ENCODE results near the gene ENG. TPM values are rescaled to one million over a fixed set of nuclear protein-coding genes. Genes with fewer than 3 reads are reported as not detected.

The ENG gene
- total and polyA plus RNA-seq, 2 of the 8 experiments (the other 6 are each of a cell fraction or from before 2014, with no cell fraction given): 1.8 to 4.4 TPM

Small RNAs within 50 kb of the gene (microRNA-seq; reads per million reads assigned to microRNA genes)
- gene MIR2861 (ENCODE audit: borderline microRNAs expressed in 2 of 2, borderline number of aligned reads in 2 of 2, borderline replicate concordance in 1 of 2) (0 reads per million in 2 experiments), gene MIR3960 (ENCODE audit: borderline microRNAs expressed in 2 of 2, borderline number of aligned reads in 2 of 2, borderline replicate concordance in 1 of 2) (0 reads per million in 2 experiments), gene MIR4672 (ENCODE audit: borderline microRNAs expressed in 2 of 2, borderline number of aligned reads in 2 of 2, borderline replicate concordance in 1 of 2) (0 reads per million in 2 experiments)

Small RNAs within 50 kb of the gene (small RNA-seq; reads per million reads assigned to genes)
- gene MIR4672 (ENCODE audit: insufficient read depth) (0.69 reads per million), gene RF00019 (ENCODE audit: insufficient read depth) (not detected), gene RNA5SP296 (ENCODE audit: insufficient read depth) (not detected)

Other genes starting within 250 kb of the ENG start
- gene STXBP1, start 242.4 kb downstream of the ENG start, total RNA-seq (2021; fragmentation: NEBNext Ultra II Directional; extraction: Animal tissue kit (Norgen Biotek cat#: 25700)): 60.9 and 61.9 TPM in 2 replicates
- 11.5 and 19.4 TPM in 2 replicates for gene STXBP1, start 242.4 kb downstream of the ENG start, polyA plus RNA-seq (2011; rRNA removed)
- gene CFAP157, start 147.7 kb downstream of the ENG start, total RNA-seq (2021; fragmentation: NEBNext Ultra II Directional; extraction: Animal tissue kit (Norgen Biotek cat#: 25700)): not detected in 2 replicates
- gene CFAP157, start 147.7 kb downstream of the ENG start, polyA plus RNA-seq (2011; rRNA removed): 0.05 TPM in 1 of 2 replicates, not detected in the other
- 11.1 and 11.2 TPM in 2 replicates for gene PTRH1, start 139.0 kb downstream of the ENG start, total RNA-seq (2021; fragmentation: NEBNext Ultra II Directional; extraction: Animal tissue kit (Norgen Biotek cat#: 25700))
- gene PTRH1, start 139.0 kb downstream of the ENG start, polyA plus RNA-seq (2011; rRNA removed): 19.8 and 26.4 TPM in 2 replicates
- not detected in 2 replicates for gene TTC16, start 138.6 kb downstream of the ENG start, total RNA-seq (2021; fragmentation: NEBNext Ultra II Directional; extraction: Animal tissue kit (Norgen Biotek cat#: 25700))
- 0.03 TPM in 2 replicates for gene TTC16, start 138.6 kb downstream of the ENG start, polyA plus RNA-seq (2011; rRNA removed)
- 18.4 and 18.7 TPM in 2 replicates for gene TOR2A, start 119.4 kb downstream of the ENG start, total RNA-seq (2021; fragmentation: NEBNext Ultra II Directional; extraction: Animal tissue kit (Norgen Biotek cat#: 25700))
- 24.9 and 34.2 TPM in 2 replicates for gene TOR2A, start 119.4 kb downstream of the ENG start, polyA plus RNA-seq (2011; rRNA removed)
- gene SH2D3C, start 76.0 kb downstream of the ENG start, total RNA-seq (2021; fragmentation: NEBNext Ultra II Directional; extraction: Animal tissue kit (Norgen Biotek cat#: 25700)): 6.4 and 7.3 TPM in 2 replicates
- 8.1 and 12.3 TPM in 2 replicates for gene SH2D3C, start 76.0 kb downstream of the ENG start, polyA plus RNA-seq (2011; rRNA removed)
- gene CDK9, start 68.6 kb downstream of the ENG start, total RNA-seq (2021; fragmentation: NEBNext Ultra II Directional; extraction: Animal tissue kit (Norgen Biotek cat#: 25700)): 86.3 and 87.5 TPM in 2 replicates
- 69.1 and 94.0 TPM in 2 replicates for gene CDK9, start 68.6 kb downstream of the ENG start, polyA plus RNA-seq (2011; rRNA removed)
- gene FPGS, start 51.8 kb downstream of the ENG start, total RNA-seq (2021; fragmentation: NEBNext Ultra II Directional; extraction: Animal tissue kit (Norgen Biotek cat#: 25700)): 62.4 and 63.7 TPM in 2 replicates
- 83.0 and 125 TPM in 2 replicates for gene FPGS, start 51.8 kb downstream of the ENG start, polyA plus RNA-seq (2011; rRNA removed)
- 35.9 and 37.9 TPM in 2 replicates for gene AK1, start 23.0 kb upstream of the ENG start, total RNA-seq (2021; fragmentation: NEBNext Ultra II Directional; extraction: Animal tissue kit (Norgen Biotek cat#: 25700))
- gene AK1, start 23.0 kb upstream of the ENG start, polyA plus RNA-seq (2011; rRNA removed): 39.2 and 44.1 TPM in 2 replicates
- gene ST6GALNAC6, start 44.9 kb upstream of the ENG start, total RNA-seq (2021; fragmentation: NEBNext Ultra II Directional; extraction: Animal tissue kit (Norgen Biotek cat#: 25700)): 37.7 and 43.7 TPM in 2 replicates
- gene ST6GALNAC6, start 44.9 kb upstream of the ENG start, polyA plus RNA-seq (2011; rRNA removed): 64.4 and 72.9 TPM in 2 replicates
- 21.8 and 27.0 TPM in 2 replicates for gene ST6GALNAC4, start 62.4 kb upstream of the ENG start, total RNA-seq (2021; fragmentation: NEBNext Ultra II Directional; extraction: Animal tissue kit (Norgen Biotek cat#: 25700))
- gene ST6GALNAC4, start 62.4 kb upstream of the ENG start, polyA plus RNA-seq (2011; rRNA removed): 34.1 and 49.5 TPM in 2 replicates
- gene PIP5KL1, start 76.1 kb upstream of the ENG start, total RNA-seq (2021; fragmentation: NEBNext Ultra II Directional; extraction: Animal tissue kit (Norgen Biotek cat#: 25700)): 12.2 and 13.4 TPM in 2 replicates
- gene PIP5KL1, start 76.1 kb upstream of the ENG start, polyA plus RNA-seq (2011; rRNA removed): 15.4 and 27.4 TPM in 2 replicates
- gene DPM2, start 83.2 kb upstream of the ENG start, total RNA-seq (2021; fragmentation: NEBNext Ultra II Directional; extraction: Animal tissue kit (Norgen Biotek cat#: 25700)): 45.4 and 48.8 TPM in 2 replicates
- gene DPM2, start 83.2 kb upstream of the ENG start, polyA plus RNA-seq (2011; rRNA removed): 95.4 and 110 TPM in 2 replicates
- gene EEIG1, start 126.3 kb upstream of the ENG start, total RNA-seq (2021; fragmentation: NEBNext Ultra II Directional; extraction: Animal tissue kit (Norgen Biotek cat#: 25700)): 50.8 and 51.3 TPM in 2 replicates
- 29.8 and 61.0 TPM in 2 replicates for gene EEIG1, start 126.3 kb upstream of the ENG start, polyA plus RNA-seq (2011; rRNA removed)
- gene NAIF1, start 212.7 kb upstream of the ENG start, total RNA-seq (2021; fragmentation: NEBNext Ultra II Directional; extraction: Animal tissue kit (Norgen Biotek cat#: 25700)): 8.7 and 11.6 TPM in 2 replicates
- 9.0 and 11.2 TPM in 2 replicates for gene NAIF1, start 212.7 kb upstream of the ENG start, polyA plus RNA-seq (2011; rRNA removed)
- gene SLC25A25, start 213.6 kb upstream of the ENG start, total RNA-seq (2021; fragmentation: NEBNext Ultra II Directional; extraction: Animal tissue kit (Norgen Biotek cat#: 25700)): 16.8 and 18.5 TPM in 2 replicates
- 6.5 and 10.0 TPM in 2 replicates for gene SLC25A25, start 213.6 kb upstream of the ENG start, polyA plus RNA-seq (2011; rRNA removed)